Measurements from ENCODE around the gene ELP2. TPM values are rescaled to one million over a fixed set of nuclear protein-coding genes. Genes with fewer than 3 reads are reported as not detected.

Gene ELP2
- polyA plus RNA-seq, 1 donor (not counting 4 experiments of a cell fraction or from before 2014, with no cell fraction given), result 74.6 TPM

GRCh38 chr18:36086186-36086585, 43.5 kb upstream of the ELP2 start:
- dilution Hi-C loops (cut with MboI; ENCODE audit: extremely low pct_ligation_motif_present, low sequenced_read_pairs), result no loop called here

GRCh38 chr18:36088256-36088655, 41.4 kb upstream of the ELP2 start:
- H3K79me2 ChIP-seq (ENCODE audit: control insufficient read depth, insufficient read depth, low read length), result no peaks in the 10 kb centered on the region
- H3K27me3 ChIP-seq (ENCODE audit: control insufficient read depth, extremely low read depth, insufficient read depth, low read length), result no peaks in the 10 kb centered on the region
- H3K4me1 ChIP-seq (ENCODE audit: control insufficient read depth, extremely low read depth, insufficient read depth, low read length), result peaks cover 9% of the 10 kb centered on the region
- no peaks in the 10 kb centered on the region for H4K20me1 ChIP-seq (ENCODE audit: control insufficient read depth, extremely low read depth, insufficient read depth, low read length)
- no peak overlapping the region for H3K27ac ChIP-seq (ENCODE audit: control insufficient read depth, insufficient read depth, low read length)
- no peaks in the 10 kb centered on the region for H3K9me3 ChIP-seq (ENCODE audit: control insufficient read depth, low read depth, low read length)
- no peak for DNase-seq (ENCODE audit: low read depth, low spot score)
- H3K9ac ChIP-seq (ENCODE audit: control insufficient read depth, extremely low read depth, insufficient read depth, low read length), result no peak overlapping the region
- H3K4me2 ChIP-seq (ENCODE audit: control insufficient read depth, extremely low read depth, insufficient read depth, low read depth, low read length), result no peak overlapping the region
- no peaks in the 10 kb centered on the region for H3K36me3 ChIP-seq (ENCODE audit: control insufficient read depth in 2 of 2, extremely low read depth in 1 of 2, insufficient read depth in 2 of 2, low read length in 2 of 2)
- TF ChIP-seq EZH2 (IDR thresholded peaks at IDR 0.05; ENCODE audit: low read length) (no peak), CTCF (optimal IDR thresholded peaks at IDR 0.05 in 1 of 3, IDR thresholded peaks at IDR 0.05 in 1 of 3, conservative IDR thresholded peaks at IDR 0.05 in 1 of 3; ENCODE audit: extremely low read depth in 1 of 3, insufficient read depth in 2 of 3, low read length in 3 of 3) (no peak)
- no peak overlapping the region for H2AFZ ChIP-seq (ENCODE audit: control insufficient read depth, low read length)
- FAIRE-seq, result no peak
- no peaks in the 10 kb centered on the region for H3K9me1 ChIP-seq (ENCODE audit: control insufficient read depth, extremely low read depth, insufficient read depth, low read length)
- dilution Hi-C loops (cut with MboI; ENCODE audit: extremely low pct_ligation_motif_present, low sequenced_read_pairs), result no loop called here
- H3K4me3 ChIP-seq (ENCODE audit: control insufficient read depth in 2 of 3, extremely low read depth in 1 of 3, insufficient read depth in 2 of 3, low read depth in 1 of 3, low read length in 3 of 3), result no peak overlapping the region

More at GRCh38 chr18:36086186-36086585, 43.5 kb upstream of the ELP2 start:
- TF ChIP-seq EZH2 (IDR thresholded peaks at IDR 0.05; ENCODE audit: low read length) (no peak), CTCF (optimal IDR thresholded peaks at IDR 0.05 in 1 of 3, IDR thresholded peaks at IDR 0.05 in 1 of 3, conservative IDR thresholded peaks at IDR 0.05 in 1 of 3; ENCODE audit: extremely low read depth in 1 of 3, insufficient read depth in 2 of 3, low read length in 3 of 3) (no peak)
- H3K27me3 ChIP-seq (ENCODE audit: control insufficient read depth, extremely low read depth, insufficient read depth, low read length), result no peaks in the 10 kb centered on the region
- FAIRE-seq, result no peak
- no peak for DNase-seq (ENCODE audit: low read depth, low spot score)
- peaks cover 9% of the 10 kb centered on the region for H3K4me1 ChIP-seq (ENCODE audit: control insufficient read depth, extremely low read depth, insufficient read depth, low read length)
- no peaks in the 10 kb centered on the region for H4K20me1 ChIP-seq (ENCODE audit: control insufficient read depth, extremely low read depth, insufficient read depth, low read length)
- H3K36me3 ChIP-seq (ENCODE audit: control insufficient read depth in 2 of 2, extremely low read depth in 1 of 2, insufficient read depth in 2 of 2, low read length in 2 of 2), result no peaks in the 10 kb centered on the region
- no peak overlapping the region for H2AFZ ChIP-seq (ENCODE audit: control insufficient read depth, low read length)
- no peak overlapping the region for H3K4me2 ChIP-seq (ENCODE audit: control insufficient read depth, extremely low read depth, insufficient read depth, low read depth, low read length)
- H3K79me2 ChIP-seq (ENCODE audit: control insufficient read depth, insufficient read depth, low read length), result no peaks in the 10 kb centered on the region
- no peak overlapping the region for H3K27ac ChIP-seq (ENCODE audit: control insufficient read depth, insufficient read depth, low read length)
- no peaks in the 10 kb centered on the region for H3K9me1 ChIP-seq (ENCODE audit: control insufficient read depth, extremely low read depth, insufficient read depth, low read length)
- H3K9me3 ChIP-seq (ENCODE audit: control insufficient read depth, low read depth, low read length), result no peaks in the 10 kb centered on the region
- H3K4me3 ChIP-seq (ENCODE audit: control insufficient read depth in 2 of 3, extremely low read depth in 1 of 3, insufficient read depth in 2 of 3, low read depth in 1 of 3, low read length in 3 of 3), result no peak overlapping the region
- no peak overlapping the region for H3K9ac ChIP-seq (ENCODE audit: control insufficient read depth, extremely low read depth, insufficient read depth, low read length)
